RWPE1 (cell line): ENCODE data around the gene ITIH4.

ENCODE experiments used
- CTCF ChIA-PET: fragments of 350-600 bp; sonication (Branson Sonifier 250); formaldehyde crosslinking; extraction: SDS; loops from one replicate; lab custom pipeline; 2021; lab: Yijun Ruan, JAX
- POLR2A ChIA-PET: fragments of 400-600 bp; formaldehyde crosslinking; extraction: SDS; loops from one replicate; lab custom pipeline; 2020; ENCODE audit warnings: antibody characterized with exemption; ENCODE audit not compliant: low non-redundant PET; lab: Yijun Ruan, JAX
- DNase-seq: peaks from one replicate; pipeline ENCODE4 v3.0.0; 2012; ENCODE audit warnings: low spot score
- H3K27ac ChIP-seq: fragments of 450-650 bp; 2 replicates; pipeline ENCODE4 v1.5.1; 2017
- TF ChIP-seq, protein P1 (sequence below): fragments of 450-650 bp; conservative IDR thresholded peaks from 2 replicates; pipeline ENCODE4 v1.5.1; 2017; ENCODE audit warnings: low read depth, mild to moderate bottlenecking

The ITIH4 gene

DNA sequence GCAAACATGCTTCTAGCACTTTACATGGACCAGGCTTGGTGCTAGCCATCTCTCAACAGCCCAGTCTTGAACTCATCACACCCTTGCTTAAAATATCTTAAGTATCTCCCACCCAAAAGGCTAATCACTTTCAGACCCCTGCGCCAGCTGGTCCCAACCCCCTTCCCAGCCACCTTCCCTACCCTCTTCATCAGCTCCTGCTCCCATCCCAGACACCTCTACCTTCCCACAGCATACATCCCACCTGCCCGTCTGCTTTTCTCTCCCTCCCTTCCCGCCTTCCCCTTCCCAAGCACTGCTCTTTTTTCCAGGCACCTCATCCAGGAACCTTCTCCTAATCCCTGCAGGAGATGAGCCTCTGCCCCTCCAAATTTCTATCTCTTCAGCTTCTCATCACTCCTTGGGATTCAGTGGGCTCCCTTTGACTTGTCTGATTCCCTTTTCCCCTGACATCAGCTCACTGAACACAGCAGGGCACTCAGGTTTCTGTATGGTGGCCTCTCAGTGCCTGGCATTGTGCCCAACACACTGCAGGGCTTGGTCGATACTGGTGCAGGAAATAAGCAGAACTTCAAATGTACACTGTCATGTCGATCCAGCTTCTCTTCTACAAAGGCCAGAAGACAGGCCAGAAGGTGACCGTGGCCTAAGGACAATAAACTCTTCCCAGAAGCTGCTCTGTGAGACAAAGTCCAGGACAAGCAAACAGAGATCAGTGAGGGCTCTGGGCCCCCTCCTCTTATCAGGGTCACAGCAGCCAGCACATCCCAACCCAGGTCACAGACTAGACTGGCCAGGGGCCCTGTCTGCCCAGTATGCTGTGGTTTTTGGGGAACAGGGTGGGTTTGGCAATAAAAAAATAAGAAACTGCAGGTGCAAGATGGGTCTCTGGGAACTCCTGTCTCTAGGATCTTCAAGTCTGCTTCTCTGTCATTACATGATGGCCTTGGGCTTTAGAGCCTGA is 55.3 kb downstream of the ITIH4 start:
- no peak overlapping the region for H3K27ac ChIP-seq
- CTCF ChIA-PET, result interaction anchor here (0.6 kb wide), 1 partner anchor 24 kb away, joined by 3 read pairs; no protein-coding TSS in a partner anchor
- POLR2A ChIA-PET, result no interaction called here
- TF ChIP-seq, protein P1, sequence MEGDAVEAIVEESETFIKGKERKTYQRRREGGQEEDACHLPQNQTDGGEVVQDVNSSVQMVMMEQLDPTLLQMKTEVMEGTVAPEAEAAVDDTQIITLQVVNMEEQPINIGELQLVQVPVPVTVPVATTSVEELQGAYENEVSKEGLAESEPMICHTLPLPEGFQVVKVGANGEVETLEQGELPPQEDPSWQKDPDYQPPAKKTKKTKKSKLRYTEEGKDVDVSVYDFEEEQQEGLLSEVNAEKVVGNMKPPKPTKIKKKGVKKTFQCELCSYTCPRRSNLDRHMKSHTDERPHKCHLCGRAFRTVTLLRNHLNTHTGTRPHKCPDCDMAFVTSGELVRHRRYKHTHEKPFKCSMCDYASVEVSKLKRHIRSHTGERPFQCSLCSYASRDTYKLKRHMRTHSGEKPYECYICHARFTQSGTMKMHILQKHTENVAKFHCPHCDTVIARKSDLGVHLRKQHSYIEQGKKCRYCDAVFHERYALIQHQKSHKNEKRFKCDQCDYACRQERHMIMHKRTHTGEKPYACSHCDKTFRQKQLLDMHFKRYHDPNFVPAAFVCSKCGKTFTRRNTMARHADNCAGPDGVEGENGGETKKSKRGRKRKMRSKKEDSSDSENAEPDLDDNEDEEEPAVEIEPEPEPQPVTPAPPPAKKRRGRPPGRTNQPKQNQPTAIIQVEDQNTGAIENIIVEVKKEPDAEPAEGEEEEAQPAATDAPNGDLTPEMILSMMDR, result no peak
- DNase-seq, result no peak

DNA sequence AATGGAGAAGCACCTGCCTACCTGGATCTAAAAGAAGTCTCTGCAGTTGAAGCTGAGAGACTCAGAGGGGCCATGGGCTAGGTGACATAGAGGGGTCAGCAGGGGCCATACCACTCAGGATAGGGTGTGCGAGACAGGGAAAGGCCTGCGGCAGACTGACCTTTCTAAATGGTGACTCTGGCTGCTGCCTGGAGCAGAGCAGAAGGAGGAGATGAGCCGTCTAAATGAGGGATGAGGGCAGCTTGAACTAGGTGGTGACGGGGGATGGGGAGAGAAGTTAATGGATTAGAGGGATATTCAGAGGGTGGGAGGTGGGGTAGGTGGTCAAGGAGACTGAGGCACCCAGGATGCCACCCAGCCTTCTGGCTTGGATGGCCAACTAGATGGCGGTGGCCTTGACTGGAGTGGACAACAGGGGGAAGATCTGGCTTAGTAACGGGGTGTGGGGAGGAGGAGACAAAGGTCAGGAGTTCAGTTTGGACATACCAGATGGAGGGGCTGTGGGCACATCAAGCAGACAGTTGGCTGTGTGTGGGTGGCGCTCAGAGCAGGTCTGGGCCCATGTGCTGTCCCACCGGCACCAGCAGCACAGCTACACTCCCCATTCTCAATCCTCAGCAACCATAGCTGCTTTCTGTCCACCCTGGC is 56.3 kb downstream of the ITIH4 start:
- TF ChIP-seq, protein P1, result no peak
- POLR2A ChIA-PET, result no interaction called here
- no peak overlapping the region for H3K27ac ChIP-seq
- CTCF ChIA-PET, result no interaction called here
- no peak for DNase-seq

DNA sequence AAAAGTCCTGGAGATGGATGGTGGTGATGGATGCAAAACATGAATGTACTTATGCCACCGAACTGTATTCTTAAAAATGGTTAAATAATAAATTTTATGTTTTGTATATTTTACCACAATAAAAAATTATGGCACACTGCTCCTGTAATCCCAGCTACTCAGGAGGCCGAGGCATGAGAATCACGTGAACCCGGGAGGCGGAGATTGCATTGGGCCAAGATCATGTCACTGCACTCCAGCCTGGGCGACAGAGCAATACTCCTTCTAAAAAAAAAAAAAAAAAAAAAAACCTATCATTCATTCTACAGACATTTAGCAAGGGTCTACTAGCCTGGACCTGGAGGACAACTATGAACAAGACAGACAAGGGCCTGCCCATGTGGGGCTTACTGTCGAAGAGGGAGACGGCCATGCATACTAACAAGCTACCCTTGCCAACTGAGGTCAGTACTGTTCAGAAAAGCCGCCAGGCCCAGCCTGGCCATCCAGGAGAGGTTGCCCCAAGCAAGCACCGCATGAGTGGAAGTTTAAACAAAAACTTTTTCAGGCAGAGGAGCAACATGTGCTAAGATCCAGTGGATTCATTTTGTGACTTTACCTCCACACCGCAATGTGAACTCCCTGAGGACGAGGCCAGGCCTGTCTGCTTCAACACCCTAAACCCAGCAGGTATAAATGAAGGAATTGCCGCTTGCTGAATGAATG is 57.0 kb downstream of the ITIH4 start:
- ChIA-PET POLR2A (no interaction called here), CTCF (no interaction called here)

DNA sequence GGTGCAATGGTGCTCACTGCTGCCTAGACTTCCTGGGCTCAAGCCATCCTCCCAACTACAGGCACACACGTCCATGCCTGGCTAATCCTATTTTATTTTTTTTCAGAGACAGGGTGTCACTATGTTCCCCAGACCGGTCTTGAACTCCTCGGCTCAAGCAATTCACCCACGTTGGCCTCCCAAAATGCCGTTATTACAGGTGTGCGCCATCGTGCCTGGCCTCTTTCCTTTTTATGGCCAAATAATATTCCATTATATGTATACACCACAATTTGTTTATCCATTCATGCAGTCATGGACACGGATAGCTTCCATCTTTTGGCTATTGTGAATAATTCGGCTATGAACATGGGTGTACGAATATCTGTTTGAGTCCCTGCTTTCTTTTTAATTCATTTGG is 58.8 kb downstream of the ITIH4 start:
- H3K27ac ChIP-seq, result peak overlapping the region; percentile 70; the same call in 1 of the 2 replicates
- POLR2A ChIA-PET, result no interaction called here
- TF ChIP-seq, protein P1, result no peak
- no peak for DNase-seq
- CTCF ChIA-PET, result no interaction called here

More for the DNA sequence above, 57.0 kb downstream of the ITIH4 start:
- no peak for DNase-seq
- no peak overlapping the region for H3K27ac ChIP-seq
- TF ChIP-seq, protein P1, result no peak

DNA sequence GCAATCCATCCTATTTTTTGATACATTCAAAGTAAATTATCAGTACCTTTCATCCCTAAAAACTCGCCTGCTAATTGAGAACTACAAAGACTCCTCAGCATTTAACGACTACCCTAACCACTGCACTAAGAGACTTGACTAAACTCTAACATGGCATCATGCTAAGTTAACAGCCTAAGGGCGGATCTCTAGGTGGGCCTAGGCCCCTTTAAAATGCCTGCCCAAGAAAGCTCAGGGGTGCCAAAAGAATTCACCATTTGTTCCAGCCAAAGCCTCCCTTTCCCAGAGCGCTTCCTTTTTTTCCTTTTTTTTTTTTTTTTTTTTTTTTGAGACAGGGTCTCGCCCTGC is 59.2 kb downstream of the ITIH4 start:
- POLR2A ChIA-PET, result no interaction called here
- DNase-seq, result no peak
- TF ChIP-seq, protein P1, result no peak
- CTCF ChIA-PET, result no interaction called here
- H3K27ac ChIP-seq, result peak overlapping the region; percentile 70
